Prostate gland (tissue), 2 donors: ENCODE measurements around the gene ATP5F1B.

ENCODE experiments used
- CTCF ChIP-seq, 4 experiments: fragments of 200-600 bp in 2 of 4; fragments of 450-650 bp in 2 of 4; sonication (generic) in 2 of 4; IDR thresholded peaks; 1 replicate in 3 of 4; 2 replicates in 1 of 4; pipeline ENCODE4 v1.5.1; 2016 to 2019; ENCODE audit warnings: antibody characterized with exemption in 4 of 4, mild to moderate bottlenecking in 2 of 4, moderate library complexity in 2 of 4
- POLR2A ChIP-seq: fragments of 450-650 bp; IDR thresholded peaks from one replicate; pipeline ENCODE4 v1.6.1; 2016; ENCODE audit warnings: antibody characterized with exemption, mild to moderate bottlenecking

DNA sequence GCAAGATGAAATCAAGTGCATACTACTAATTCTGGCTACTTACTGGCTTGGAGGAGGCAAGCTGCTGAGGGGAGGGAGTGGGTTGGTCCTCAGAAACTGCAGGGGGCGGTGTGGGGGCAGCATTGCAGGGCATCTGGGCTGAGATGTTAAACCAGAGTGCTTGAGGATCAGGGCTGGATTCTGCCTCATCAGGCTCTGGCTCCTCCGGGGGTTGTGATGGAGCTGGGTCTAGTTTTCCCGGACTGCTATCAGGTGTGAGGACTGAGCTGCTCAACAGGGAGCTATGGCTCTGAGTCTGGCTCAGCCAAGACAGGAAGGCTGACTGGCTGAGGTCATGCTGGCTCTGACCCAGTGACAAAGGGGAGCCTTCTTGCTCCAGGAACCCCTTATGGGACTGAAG lies 44.3 kb downstream of the ATP5F1B start:
- TF ChIP-seq POLR2A (no peak), CTCF (IDR thresholded peaks at IDR 0.05) (no peak)
